Upper lobe of right lung (tissue), 1 donor: Measurements from ENCODE around the gene DUT. TPM values are rescaled to one million over a fixed set of nuclear protein-coding genes. Genes with fewer than 3 reads are reported as not detected.

Source experiments
- ATAC-seq: fragments of 200-7000 bp; cut with Tn5 transposase; one replicate; pipeline ENCODE4 v1.9.1; 2020; ENCODE audit warnings: mild to moderate bottlenecking, moderate library complexity
- DNase-seq: peaks from one replicate; pipeline ENCODE4 v3.0.0-alpha.2; 2020
- H3K27ac ChIP-seq: fragments of 200-600 bp; one replicate; pipeline ENCODE4 v1.8.0; 2022
- H3K27me3 ChIP-seq: fragments of 200-600 bp; one replicate; pipeline ENCODE4 v1.8.0; 2022; ENCODE audit warnings: mild to moderate bottlenecking
- H3K36me3 ChIP-seq: fragments of 200-600 bp; one replicate; pipeline ENCODE4 v1.8.0; 2022
- H3K4me1 ChIP-seq: fragments of 200-600 bp; one replicate; pipeline ENCODE4 v1.8.0; 2022
- H3K4me3 ChIP-seq: fragments of 200-600 bp; one replicate; pipeline ENCODE4 v1.8.0; 2022; ENCODE audit warnings: mild to moderate bottlenecking
- H3K9me3 ChIP-seq: fragments of 200-600 bp; one replicate; pipeline ENCODE4 v1.8.0; 2022
- CTCF ChIP-seq: fragments of 200-600 bp; IDR thresholded peaks from one replicate; pipeline ENCODE4 v1.8.0; 2022; ENCODE audit warnings: antibody characterized with exemption
- intact Hi-C: fragments of 100-400 bp; cut with DNase I; formaldehyde crosslinking; loops from one replicate; pipeline ENCODE4 v1.11.0; 2022
- total RNA-seq: library from RNA; stranded (reverse); fragmentation: NEBNext Ultra II Directional; extraction: Animal tissue kit (Norgen Biotek cat#: 25700); gene quantifications from one replicate; pipeline ENCODE4 v1.2.1, GENCODE V29; 2021
- donor health status: DM: no; HTN: yes; CAD: no; lungs with severe emphysema.

Gene DUT
- total RNA-seq, 1 donor from 2014 or later: 90.0 TPM

- intact Hi-C loops: no loop called here
- ATAC-seq (no peak), DNase-seq (no peak)
- Histone ChIP-seq H3K9me3 (no peaks in the 10 kb centered on the region), H3K27me3 (no peaks in the 10 kb centered on the region), H3K4me1 (no peaks in the 10 kb centered on the region), H3K4me3 (no peak overlapping the region), H3K36me3 (no peaks in the 10 kb centered on the region), H3K27ac (no peak overlapping the region)
- TF ChIP-seq CTCF: no peak
Observed at GRCh38 chr15:48306639-48307038, 24.6 kb upstream of the DUT start.

- H3K9me3 ChIP-seq: no peaks in the 10 kb centered on the region
- no peak for ATAC-seq
- intact Hi-C loops: no loop called here
- no peak for TF ChIP-seq CTCF
- no peak overlapping the region for H3K4me3 ChIP-seq
- DNase-seq: no peak
- H3K27ac ChIP-seq: no peak overlapping the region
- H3K4me1 ChIP-seq: no peaks in the 10 kb centered on the region
- no peaks in the 10 kb centered on the region for H3K36me3 ChIP-seq
- H3K27me3 ChIP-seq: no peaks in the 10 kb centered on the region
Observed at GRCh38 chr15:48307586-48307985, 23.6 kb upstream of the DUT start.

- intact Hi-C loops: no loop called here
Observed at GRCh38 chr15:48309740-48310139, 21.5 kb upstream of the DUT start.

DNA sequence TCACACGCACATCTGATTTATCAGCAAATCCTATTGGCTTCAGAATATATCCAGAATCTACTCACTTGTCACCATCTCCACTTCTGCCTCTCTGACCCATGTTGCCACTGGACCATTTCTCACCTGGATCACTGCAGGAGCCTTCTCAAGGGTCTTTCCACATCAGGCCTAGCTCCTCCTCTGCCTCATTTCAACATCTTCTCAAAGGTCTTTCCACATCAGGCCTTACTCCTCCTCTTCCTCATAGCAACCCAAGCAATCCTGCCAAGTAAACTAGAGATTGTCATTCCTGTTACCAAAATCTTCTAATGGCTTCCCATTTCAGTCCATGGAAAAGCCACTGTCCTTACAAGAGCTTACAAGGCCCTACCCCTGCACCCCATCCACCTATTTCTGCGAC is 18.0 kb upstream of the DUT start:
- Histone ChIP-seq H3K4me3 (no peak overlapping the region), H3K27me3 (no peaks in the 10 kb centered on the region), H3K27ac (no peak overlapping the region), H3K4me1 (no peaks in the 10 kb centered on the region), H3K9me3 (no peaks in the 10 kb centered on the region), H3K36me3 (no peaks in the 10 kb centered on the region)
- intact Hi-C loops: no loop called here
- DNase-seq: no peak
- no peak for TF ChIP-seq CTCF
- no peak for ATAC-seq

More at GRCh38 chr15:48309740-48310139, 21.5 kb upstream of the DUT start:
- Histone ChIP-seq H3K4me1 (no peaks in the 10 kb centered on the region), H3K27me3 (no peaks in the 10 kb centered on the region), H3K36me3 (no peaks in the 10 kb centered on the region), H3K27ac (no peak overlapping the region), H3K9me3 (no peaks in the 10 kb centered on the region), H3K4me3 (no peak overlapping the region)
- no peak for DNase-seq
- ATAC-seq: no peak
- TF ChIP-seq CTCF: no peak

GRCh38 chr15:48315041-48315440 is 16.2 kb upstream of the DUT start:
- no peaks in the 10 kb centered on the region for H3K9me3 ChIP-seq
- intact Hi-C loops: no loop called here
- H3K36me3 ChIP-seq: no peaks in the 10 kb centered on the region
- TF ChIP-seq CTCF: no peak
- ATAC-seq (no peak), DNase-seq (no peak)
- H3K27ac ChIP-seq: no peak overlapping the region
- H3K27me3 ChIP-seq: no peaks in the 10 kb centered on the region
- H3K4me3 ChIP-seq: no peak overlapping the region
- no peaks in the 10 kb centered on the region for H3K4me1 ChIP-seq

GRCh38 chr15:48317221-48317620 is 14.0 kb upstream of the DUT start:
- Histone ChIP-seq H3K36me3 (no peaks in the 10 kb centered on the region), H3K4me3 (no peak overlapping the region), H3K27me3 (no peaks in the 10 kb centered on the region), H3K4me1 (no peaks in the 10 kb centered on the region), H3K27ac (no peak overlapping the region), H3K9me3 (no peaks in the 10 kb centered on the region)
- no peak for DNase-seq
- TF ChIP-seq CTCF: no peak
- no peak for ATAC-seq
- intact Hi-C loops: no loop called here
